ENCODE results near the gene PCNX2. TPM values are rescaled to one million over a fixed set of nuclear protein-coding genes. Genes with fewer than 3 reads are reported as not detected.

The PCNX2 gene
- total and polyA plus RNA-seq, 2 of the 13 experiments (the other 11 are each of a cell fraction or from before 2014, with no cell fraction given), result 0.11 to 0.42 TPM

GRCh38 chr1:233342086-233342485, 46.6 kb upstream of the PCNX2 start (continued):
- TF ChIP-seq ZNF646 (CRISPR knock-in tag; IDR thresholded peaks at IDR 0.05), result no peak
- no peak for TF ChIP-seq ZNF3 (CRISPR knock-in tag; IDR thresholded peaks at IDR 0.05)
- no peak for TF ChIP-seq ZC3H13 (CRISPR knock-in tag; IDR thresholded peaks at IDR 0.05)
- TF ChIP-seq E2F1 (CRISPR knock-in tag; IDR thresholded peaks at IDR 0.05), result no peak
- TF ChIP-seq GPBP1L1 (CRISPR knock-in tag; IDR thresholded peaks at IDR 0.05), result no peak
- no peak for TF ChIP-seq IKZF4 (CRISPR knock-in tag; IDR thresholded peaks at IDR 0.05; ENCODE audit: borderline replicate concordance, low read depth, not compliant biosample characterization)
- no peak for TF ChIP-seq FOXO4 (CRISPR knock-in tag; conservative IDR thresholded peaks at IDR 0.05)
- no peak for TF ChIP-seq PAF1 (CRISPR knock-in tag; IDR thresholded peaks at IDR 0.05)
- TF ChIP-seq TRIM22 (IDR thresholded peaks at IDR 0.05), result no peak
- TF ChIP-seq ZNF577 (CRISPR knock-in tag; IDR thresholded peaks at IDR 0.05; ENCODE audit: borderline replicate concordance, low read depth), result no peak
- no peak for TF ChIP-seq RFXAP (CRISPR knock-in tag; IDR thresholded peaks at IDR 0.05; ENCODE audit: borderline replicate concordance)
- TF ChIP-seq POLR2A (IDR thresholded peaks at IDR 0.05; ENCODE audit: insufficient read depth in 1 of 2, low read depth in 2 of 2, low read length in 2 of 2), result no peak
- no peak for TF ChIP-seq TMF1 (CRISPR knock-in tag; IDR thresholded peaks at IDR 0.05; ENCODE audit: low read depth)
